Osteocyte (in vitro differentiated cells): Measurements from ENCODE around the gene OSR1. TPM values are rescaled to one million over a fixed set of nuclear protein-coding genes. Genes with fewer than 3 reads are reported as not detected.

ENCODE experiments used
- DNase-seq: peaks from one replicate; pipeline ENCODE4 v3.0.0; 2021; ENCODE audit warnings: mixed read lengths; ENCODE audit not compliant: unreplicated experiment; ENCODE audit errors: extremely low spot score
- H3K27ac Mint-ChIP-seq: one replicate; pipeline ENCODE4 v1.8.0; 2021; ENCODE audit warnings: mild to moderate bottlenecking, mixed read lengths; ENCODE audit not compliant: unreplicated experiment
- H3K27me3 Mint-ChIP-seq: one replicate; pipeline ENCODE4 v1.8.0; 2021; ENCODE audit warnings: mixed read lengths; ENCODE audit not compliant: unreplicated experiment
- H3K36me3 Mint-ChIP-seq: one replicate; pipeline ENCODE4 v1.8.0; 2021; ENCODE audit warnings: mixed read lengths; ENCODE audit not compliant: unreplicated experiment
- H3K4me1 Mint-ChIP-seq: one replicate; pipeline ENCODE4 v1.8.0; 2021; ENCODE audit warnings: mixed read lengths; ENCODE audit not compliant: unreplicated experiment
- H3K4me3 Mint-ChIP-seq: one replicate; pipeline ENCODE4 v1.8.0; 2021; ENCODE audit warnings: mild to moderate bottlenecking, moderate library complexity, mixed read lengths; ENCODE audit not compliant: unreplicated experiment
- H3K9me3 Mint-ChIP-seq: one replicate; pipeline ENCODE4 v1.8.0; 2021; ENCODE audit warnings: mixed read lengths; ENCODE audit not compliant: unreplicated experiment
- total RNA-seq: library from RNA; stranded (reverse); gene quantifications from 2 replicates; pipeline ENCODE4 v1.2.1, GENCODE V29; 2021
- TF ChIP-seq, protein P1 (sequence below): fragments of 200-600 bp; sonication (generic); IDR thresholded peaks from 2 replicates; pipeline ENCODE4 v1.5.0; 2021; ENCODE audit warnings: antibody characterized with exemption, mild to moderate bottlenecking, moderate library complexity

The OSR1 gene
- total RNA-seq, 1 donor from 2014 or later = 5.8 TPM

DNA sequence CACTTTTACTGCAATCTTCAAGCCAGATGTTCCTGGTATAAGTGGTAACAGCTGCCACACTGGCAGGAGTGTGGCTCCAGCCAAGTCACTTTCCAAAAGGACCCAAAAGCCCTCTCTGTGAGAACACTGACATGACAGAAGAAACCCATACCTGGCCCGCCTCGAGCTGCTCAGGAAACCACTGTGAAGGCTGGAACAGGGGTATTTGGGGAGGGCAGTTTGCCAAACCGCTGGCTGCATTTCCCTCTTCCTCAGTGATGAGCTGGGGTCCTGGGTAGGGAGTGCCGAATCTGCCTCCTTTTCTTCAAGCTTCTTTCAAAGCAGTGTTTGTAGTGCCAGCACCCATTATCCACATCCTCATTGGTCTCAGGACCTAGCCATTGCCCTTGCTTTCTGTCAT is 10.3 kb upstream of the OSR1 start:
- peaks cover 3% of the 10 kb centered on the region for H3K4me1 Mint-ChIP-seq
- no peak for DNase-seq
- H3K27ac Mint-ChIP-seq = no peak overlapping the region
- TF ChIP-seq, protein P1, sequence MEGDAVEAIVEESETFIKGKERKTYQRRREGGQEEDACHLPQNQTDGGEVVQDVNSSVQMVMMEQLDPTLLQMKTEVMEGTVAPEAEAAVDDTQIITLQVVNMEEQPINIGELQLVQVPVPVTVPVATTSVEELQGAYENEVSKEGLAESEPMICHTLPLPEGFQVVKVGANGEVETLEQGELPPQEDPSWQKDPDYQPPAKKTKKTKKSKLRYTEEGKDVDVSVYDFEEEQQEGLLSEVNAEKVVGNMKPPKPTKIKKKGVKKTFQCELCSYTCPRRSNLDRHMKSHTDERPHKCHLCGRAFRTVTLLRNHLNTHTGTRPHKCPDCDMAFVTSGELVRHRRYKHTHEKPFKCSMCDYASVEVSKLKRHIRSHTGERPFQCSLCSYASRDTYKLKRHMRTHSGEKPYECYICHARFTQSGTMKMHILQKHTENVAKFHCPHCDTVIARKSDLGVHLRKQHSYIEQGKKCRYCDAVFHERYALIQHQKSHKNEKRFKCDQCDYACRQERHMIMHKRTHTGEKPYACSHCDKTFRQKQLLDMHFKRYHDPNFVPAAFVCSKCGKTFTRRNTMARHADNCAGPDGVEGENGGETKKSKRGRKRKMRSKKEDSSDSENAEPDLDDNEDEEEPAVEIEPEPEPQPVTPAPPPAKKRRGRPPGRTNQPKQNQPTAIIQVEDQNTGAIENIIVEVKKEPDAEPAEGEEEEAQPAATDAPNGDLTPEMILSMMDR = no peak
- H3K4me3 Mint-ChIP-seq = no peak overlapping the region
- H3K9me3 Mint-ChIP-seq = no peaks in the 10 kb centered on the region
- H3K36me3 Mint-ChIP-seq = peaks cover 3% of the 10 kb centered on the region
- peaks cover 38% of the 10 kb centered on the region for H3K27me3 Mint-ChIP-seq

DNA sequence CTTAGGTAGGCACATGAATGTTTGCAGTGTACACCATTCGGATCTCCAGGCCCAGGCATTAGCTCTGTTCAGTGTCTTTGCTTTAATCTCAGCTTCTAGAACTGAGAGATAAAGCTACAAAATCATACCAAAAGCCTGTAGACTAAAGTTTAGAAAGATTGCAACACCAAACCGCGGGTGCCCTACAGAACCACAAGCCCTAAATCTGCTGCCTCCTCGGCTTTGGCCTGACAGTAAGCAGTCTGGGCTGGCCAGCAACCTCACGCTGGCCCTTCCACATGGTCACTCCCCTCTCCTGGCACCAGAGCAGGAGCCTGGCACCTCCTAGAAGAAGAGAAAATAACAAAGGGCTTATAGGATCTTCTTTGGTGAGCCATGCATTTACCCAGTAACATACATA is 8.9 kb upstream of the OSR1 start:
- H3K27me3 Mint-ChIP-seq = peaks cover 38% of the 10 kb centered on the region
- DNase-seq = no peak

DNA sequence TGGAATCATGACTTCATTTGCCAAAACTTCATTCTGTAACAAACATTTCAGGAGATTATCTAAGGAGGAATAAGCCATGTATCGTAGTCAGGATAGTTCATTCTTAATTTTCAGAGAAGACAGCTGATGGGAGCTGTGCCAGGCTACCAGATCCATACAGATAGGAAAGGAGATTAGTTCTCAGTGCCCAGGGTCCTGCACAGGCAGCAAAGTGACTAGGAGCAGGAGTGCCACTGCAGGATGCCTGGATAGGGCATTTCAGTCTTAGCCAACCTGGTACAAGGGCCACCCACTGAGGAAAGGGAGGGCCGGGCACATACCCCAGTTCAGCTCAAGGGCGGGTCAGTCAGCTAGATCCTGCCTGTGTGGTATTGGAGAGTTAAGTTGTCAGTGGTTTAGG is 6.7 kb upstream of the OSR1 start:
- no peak overlapping the region for H3K27ac Mint-ChIP-seq

More for the DNA sequence above, 8.9 kb upstream of the OSR1 start:
- H3K4me3 Mint-ChIP-seq = no peak overlapping the region
- no peaks in the 10 kb centered on the region for H3K9me3 Mint-ChIP-seq
- TF ChIP-seq, protein P1 = no peak
- H3K36me3 Mint-ChIP-seq = no peaks in the 10 kb centered on the region
- no peak overlapping the region for H3K27ac Mint-ChIP-seq
- H3K4me1 Mint-ChIP-seq = peaks cover 9% of the 10 kb centered on the region

DNA sequence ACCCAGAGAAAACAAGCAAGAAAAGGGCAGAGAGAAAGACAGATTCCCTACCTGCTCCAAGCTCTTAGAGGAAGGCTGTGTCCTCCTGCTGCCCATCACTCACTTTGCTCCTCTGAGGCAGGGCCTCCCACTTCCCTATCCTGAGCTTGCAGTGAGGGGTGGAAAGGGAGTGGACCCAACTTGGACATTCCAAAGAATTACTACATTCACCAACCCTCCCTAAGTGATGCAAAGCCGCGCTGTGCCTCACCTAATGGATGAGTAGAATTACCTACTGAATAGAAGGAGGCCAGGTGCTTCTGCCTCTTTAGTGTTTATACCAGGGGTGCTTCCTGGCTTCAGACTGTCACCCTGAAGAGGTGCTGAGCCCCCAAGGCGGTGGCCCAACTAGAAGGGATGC is 5.6 kb upstream of the OSR1 start:
- no peak overlapping the region for H3K27ac Mint-ChIP-seq
- H3K36me3 Mint-ChIP-seq = no peaks in the 10 kb centered on the region
- H3K9me3 Mint-ChIP-seq = no peaks in the 10 kb centered on the region
- H3K27me3 Mint-ChIP-seq = peaks cover 16% of the 10 kb centered on the region
- no peak for DNase-seq
- TF ChIP-seq, protein P1 = no peak
- H3K4me3 Mint-ChIP-seq = no peak overlapping the region
- peaks cover 14% of the 10 kb centered on the region for H3K4me1 Mint-ChIP-seq

More for the DNA sequence above, 6.7 kb upstream of the OSR1 start:
- DNase-seq = no peak
- TF ChIP-seq, protein P1 = no peak
- no peaks in the 10 kb centered on the region for H3K9me3 Mint-ChIP-seq
- H3K4me3 Mint-ChIP-seq = no peak overlapping the region
- no peaks in the 10 kb centered on the region for H3K36me3 Mint-ChIP-seq
- peaks cover 20% of the 10 kb centered on the region for H3K27me3 Mint-ChIP-seq
- H3K4me1 Mint-ChIP-seq = peaks cover 14% of the 10 kb centered on the region

DNA sequence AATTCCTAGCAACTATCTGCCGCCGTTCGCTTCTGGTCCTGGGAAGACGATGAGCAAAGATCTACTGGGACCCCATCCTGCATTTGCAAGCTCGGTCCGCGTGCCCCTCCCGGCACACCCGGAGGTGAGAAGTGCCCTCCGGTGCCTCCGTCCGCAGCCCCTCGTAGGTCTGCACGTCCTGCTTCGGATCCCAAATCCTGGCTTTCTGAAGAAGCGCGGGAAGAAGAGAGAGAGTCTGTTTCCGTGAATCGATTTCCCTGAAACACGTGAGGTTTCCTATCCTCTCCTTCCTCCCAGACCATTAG is 5.0 kb upstream of the OSR1 start:
- TF ChIP-seq, protein P1 = no peak
- Mint-ChIP-seq H3K4me1 (peaks cover 15% of the 10 kb centered on the region), H3K27ac (peak overlapping the region; percentile 46), H3K9me3 (no peaks in the 10 kb centered on the region), H3K36me3 (no peaks in the 10 kb centered on the region), H3K4me3 (peak overlapping the region; percentile 92), H3K27me3 (peaks cover 16% of the 10 kb centered on the region)
- DNase-seq = no peak
